ENCODE data around the gene ANGPTL2.

Gene ANGPTL2

DNA sequence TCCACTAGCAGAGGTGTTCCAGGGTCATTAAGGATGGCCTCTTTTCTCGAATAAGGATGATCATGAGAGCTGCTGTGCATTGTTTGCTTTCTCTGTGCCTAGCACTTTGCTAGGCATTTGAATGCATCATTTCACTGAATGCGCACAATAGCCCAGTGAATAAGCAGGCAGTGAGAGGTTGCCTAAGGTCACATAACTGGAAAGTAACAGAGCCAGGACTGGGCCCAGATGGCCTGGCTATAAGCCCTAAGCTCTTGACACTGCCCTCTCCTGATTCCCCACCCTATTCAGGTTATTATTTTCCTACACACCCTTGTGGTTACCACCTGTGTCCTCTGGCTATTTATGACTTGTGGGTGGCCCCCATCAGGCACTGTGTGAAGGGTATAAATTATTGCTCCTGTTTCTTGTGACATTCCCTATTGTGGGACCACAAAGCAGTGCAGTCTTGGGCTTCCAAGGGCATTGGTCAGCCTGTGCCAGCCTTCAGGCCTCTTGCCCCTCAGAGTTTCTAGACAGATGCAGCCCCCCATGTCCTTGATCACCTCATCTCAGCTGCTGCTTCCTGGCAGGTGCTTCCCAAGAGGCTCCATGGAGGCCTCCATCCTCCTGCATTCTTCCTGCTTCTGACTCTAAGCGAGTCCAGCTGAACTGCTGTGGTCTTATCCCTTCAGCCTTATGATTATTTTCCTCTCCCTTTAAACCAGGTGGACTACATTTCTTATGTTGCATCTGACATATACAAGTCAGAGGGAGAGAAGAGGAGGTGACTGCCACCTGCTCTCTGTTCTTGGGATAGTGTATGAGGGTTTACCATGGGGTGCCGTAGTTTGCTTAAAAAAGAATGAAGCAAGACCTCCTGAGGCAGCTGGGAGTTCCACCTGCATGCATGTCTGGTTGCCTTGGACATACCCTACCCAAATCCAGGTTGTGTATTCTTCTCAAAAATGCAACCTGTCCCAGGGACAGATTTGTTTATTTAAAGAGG is 47.6 kb downstream of the ANGPTL2 start:
- no peak for TF ChIP-seq CTCF (IDR thresholded peaks at IDR 0.05; ENCODE audit: borderline replicate concordance, control extremely low read depth, extremely low read depth, insufficient read depth, missing control alignments)
- DNase-seq (ENCODE audit: low spot score): no peak
- in situ Hi-C loops (cut with MboI; ENCODE audit: low sequenced_read_pairs, unreplicated experiment): no loop called here

DNA sequence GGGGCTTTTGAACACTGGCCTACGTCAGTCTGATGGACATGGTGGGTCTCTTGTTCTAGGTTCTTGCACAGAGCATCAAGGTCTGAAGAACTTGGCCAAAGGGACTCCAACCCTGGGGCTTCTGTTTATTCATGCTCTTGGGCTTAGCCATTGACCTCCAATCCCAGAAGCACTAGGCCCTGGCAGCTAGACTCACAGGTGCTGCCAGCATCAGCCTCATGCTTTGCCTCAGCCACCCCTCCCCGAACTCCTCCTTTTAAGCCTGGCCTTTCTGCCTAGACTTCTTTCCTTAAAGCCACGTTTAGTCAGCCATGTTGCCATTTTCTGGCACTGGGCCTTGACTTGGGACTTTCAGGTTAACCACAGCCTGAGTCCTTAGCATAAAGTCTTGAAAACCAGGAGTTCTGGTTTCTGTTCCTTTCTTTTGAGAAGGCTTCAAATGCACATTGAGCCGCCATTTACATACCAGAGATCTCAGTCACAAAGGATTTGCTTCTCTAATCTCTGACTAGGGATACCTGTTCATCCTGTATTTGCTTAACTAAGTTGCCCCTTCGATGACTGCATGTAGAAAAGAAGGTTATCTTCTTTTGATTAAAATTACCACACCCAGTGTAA is 54.7 kb downstream of the ANGPTL2 start:
- no peak for TF ChIP-seq CTCF (IDR thresholded peaks at IDR 0.05; ENCODE audit: borderline replicate concordance, control extremely low read depth, extremely low read depth, insufficient read depth, missing control alignments)
- in situ Hi-C loops (cut with MboI; ENCODE audit: low sequenced_read_pairs, unreplicated experiment): no loop called here
- no peak for DNase-seq (ENCODE audit: low spot score)

DNA sequence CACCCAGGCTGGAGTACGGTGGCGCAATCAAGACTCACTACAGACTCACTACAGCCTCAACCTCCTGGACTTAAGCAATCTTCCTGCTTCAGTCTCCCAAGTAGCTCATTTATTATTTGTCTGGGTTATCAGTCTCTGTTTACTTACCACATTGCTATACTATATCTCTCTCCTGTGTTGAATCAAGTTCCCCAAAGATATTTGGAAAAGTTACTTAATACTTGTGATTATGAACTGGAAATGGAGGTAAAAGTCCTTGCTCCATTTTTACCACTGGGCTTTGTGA is 55.6 kb downstream of the ANGPTL2 start:
- no peak for DNase-seq (ENCODE audit: low spot score)
- no peak for TF ChIP-seq CTCF (IDR thresholded peaks at IDR 0.05; ENCODE audit: borderline replicate concordance, control extremely low read depth, extremely low read depth, insufficient read depth, missing control alignments)
- in situ Hi-C loops (cut with MboI; ENCODE audit: low sequenced_read_pairs, unreplicated experiment): no loop called here

- in situ Hi-C loops (cut with MboI; ENCODE audit: low sequenced_read_pairs, unreplicated experiment): no loop called here
- DNase-seq (ENCODE audit: low spot score): no peak
- no peak for TF ChIP-seq CTCF (IDR thresholded peaks at IDR 0.05; ENCODE audit: borderline replicate concordance, control extremely low read depth, extremely low read depth, insufficient read depth, missing control alignments)
These were observed 56.2 kb downstream of the ANGPTL2 start for GRCh38 chr9:127066060-127066850.

- no peak for DNase-seq (ENCODE audit: low spot score)
- TF ChIP-seq CTCF (IDR thresholded peaks at IDR 0.05; ENCODE audit: borderline replicate concordance, control extremely low read depth, extremely low read depth, insufficient read depth, missing control alignments): no peak
- in situ Hi-C loops (cut with MboI; ENCODE audit: low sequenced_read_pairs, unreplicated experiment): no loop called here
These were observed 56.8 kb downstream of the ANGPTL2 start for GRCh38 chr9:127065592-127065991.

DNA sequence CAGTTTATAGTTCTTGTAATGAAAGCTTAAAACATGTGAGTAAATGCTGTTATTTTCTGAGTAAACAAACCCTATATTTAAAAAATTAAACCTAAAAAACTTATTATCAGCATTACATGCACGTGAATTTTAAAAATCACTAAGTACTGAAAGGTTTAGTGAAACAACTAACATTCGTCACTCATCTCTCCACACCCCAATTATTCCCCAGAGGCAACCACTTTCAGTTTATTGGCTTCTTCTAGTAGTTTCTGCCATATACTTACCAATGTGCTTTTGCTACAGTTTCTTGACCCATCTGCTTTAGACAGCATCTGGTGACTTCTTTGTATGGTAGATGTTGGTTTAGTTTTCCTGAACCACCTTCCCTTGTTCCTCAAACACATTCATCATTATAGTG is 58.1 kb downstream of the ANGPTL2 start:
- TF ChIP-seq CTCF (IDR thresholded peaks at IDR 0.05; ENCODE audit: borderline replicate concordance, control extremely low read depth, extremely low read depth, insufficient read depth, missing control alignments): no peak
- in situ Hi-C loops (cut with MboI; ENCODE audit: low sequenced_read_pairs, unreplicated experiment): no loop called here
- DNase-seq (ENCODE audit: low spot score): no peak

Data from GM13976 (cell line).